ENCODE measurements around the gene SSPN. TPM values are rescaled to one million over a fixed set of nuclear protein-coding genes. Genes with fewer than 3 reads are reported as not detected.

Gene SSPN
- total RNA-seq, 1 donor from 2014 or later: not detected

- Mint-ChIP-seq H3K9me3 (peaks cover 3% of the 10 kb centered on the region), H3K27me3 (peaks cover 6% of the 10 kb centered on the region), H3K4me3 (no peak overlapping the region), H3K27ac (no peak overlapping the region), H3K4me1 (peaks cover 19% of the 10 kb centered on the region), H3K36me3 (ENCODE audit: low read depth) (no peaks in the 10 kb centered on the region)
- intact Hi-C loops (cut with micrococcal nuclease): loop anchor here (10.0 kb wide), 1 partner anchor 148 kb away; the partner anchor contains the start of gene BHLHE41
- no peak for DNase-seq
Measured at GRCh38 chr12:26272851-26273250, 77.5 kb downstream of the SSPN start.

GRCh38 chr12:26273811-26274210 is 78.4 kb downstream of the SSPN start:
- Mint-ChIP-seq H3K4me3 (no peak overlapping the region), H3K9me3 (peaks cover 3% of the 10 kb centered on the region), H3K27ac (no peak overlapping the region), H3K4me1 (peaks cover 19% of the 10 kb centered on the region), H3K27me3 (peaks cover 5% of the 10 kb centered on the region), H3K36me3 (ENCODE audit: low read depth) (no peaks in the 10 kb centered on the region)
- intact Hi-C loops (cut with micrococcal nuclease): loop anchor here (1.0 to 10.0 kb wide), 3 partner anchors 25 to 149 kb away; partner anchors contain the start of gene BHLHE41
- no peak for DNase-seq

GRCh38 chr12:26274441-26275312 is 79.3 kb downstream of the SSPN start:
- peak overlapping the region; percentile 70 for H3K27ac Mint-ChIP-seq
- H3K36me3 Mint-ChIP-seq (ENCODE audit: low read depth): no peaks in the 10 kb centered on the region
- no peak overlapping the region for H3K4me3 Mint-ChIP-seq
- intact Hi-C loops (cut with micrococcal nuclease): loop anchor here (1.0 to 10.0 kb wide), 3 partner anchors 25 to 150 kb away; partner anchors contain the start of gene BHLHE41
- peaks cover 3% of the 10 kb centered on the region for H3K9me3 Mint-ChIP-seq
- H3K27me3 Mint-ChIP-seq: peaks cover 9% of the 10 kb centered on the region
- H3K4me1 Mint-ChIP-seq: peaks cover 19% of the 10 kb centered on the region
- peak; percentile 75 for DNase-seq

DNA sequence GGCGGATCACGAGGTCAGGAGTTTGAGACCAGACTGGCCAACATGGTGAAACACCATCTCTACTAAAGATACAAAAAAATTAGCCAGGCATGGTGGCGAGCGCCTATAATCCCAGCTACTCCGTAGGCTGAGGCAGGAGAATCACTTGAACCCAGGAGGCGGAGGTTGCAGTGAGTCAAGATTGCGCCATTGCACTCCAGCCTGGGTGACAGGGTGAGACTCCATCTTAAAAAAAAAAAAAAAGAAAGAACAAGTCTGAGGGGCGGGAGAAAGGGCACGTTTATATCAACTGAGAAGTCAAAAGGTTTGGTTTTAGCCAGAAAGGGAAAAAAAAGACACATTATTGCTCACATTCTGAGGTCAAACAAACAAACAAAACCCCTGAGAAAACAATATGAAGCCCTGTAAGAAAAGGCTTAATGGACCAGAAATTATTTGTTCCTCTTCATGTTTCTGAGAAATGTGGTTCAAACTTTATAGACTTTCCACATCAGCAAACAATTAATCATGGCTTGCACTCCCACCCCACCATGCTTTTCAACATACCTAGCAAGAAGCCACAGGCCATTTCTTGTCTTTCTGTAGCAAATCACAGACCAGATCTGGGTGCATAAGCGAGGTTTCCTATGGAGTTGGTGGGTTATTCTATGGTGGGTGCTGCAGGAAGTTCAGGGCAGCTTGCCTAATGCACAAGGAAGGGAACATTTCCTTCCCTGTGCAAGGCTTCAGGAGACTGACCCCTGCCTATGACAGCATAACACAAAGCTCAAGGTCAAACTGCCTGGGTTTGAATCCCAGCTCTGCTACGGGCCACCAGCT is 80.1 kb downstream of the SSPN start:
- intact Hi-C loops (cut with micrococcal nuclease): loop anchor here (10.0 kb wide), 1 partner anchor 151 kb away; the partner anchor contains the start of gene BHLHE41
- Mint-ChIP-seq H3K36me3 (ENCODE audit: low read depth) (no peaks in the 10 kb centered on the region), H3K4me1 (peaks cover 19% of the 10 kb centered on the region), H3K27ac (no peak overlapping the region), H3K27me3 (peaks cover 9% of the 10 kb centered on the region), H3K4me3 (no peak overlapping the region), H3K9me3 (peaks cover 3% of the 10 kb centered on the region)
- DNase-seq: no peak

DNA sequence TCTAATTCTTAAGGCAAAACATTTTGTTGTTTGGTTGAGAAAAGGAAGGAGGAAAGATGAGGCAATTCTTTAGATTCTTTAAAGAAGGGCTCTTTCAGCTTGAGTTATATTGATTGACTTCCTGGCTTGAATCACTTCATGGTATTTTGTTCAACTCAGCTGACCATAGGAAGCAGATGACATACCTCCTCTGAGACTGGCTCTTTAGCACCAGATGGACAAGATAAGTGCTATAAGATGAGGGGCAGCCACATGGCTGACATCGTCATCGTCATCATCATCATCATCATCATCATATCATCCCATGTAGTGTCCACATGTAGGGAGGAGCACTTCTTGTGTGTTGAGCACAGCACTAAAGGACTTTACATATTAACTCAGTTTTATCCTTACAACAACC is 81.3 kb downstream of the SSPN start:
- intact Hi-C loops (cut with micrococcal nuclease): loop anchor here (10.0 kb wide), 1 partner anchor 152 kb away; the partner anchor contains the start of gene BHLHE41
- H3K4me1 Mint-ChIP-seq: peaks cover 15% of the 10 kb centered on the region
- H3K36me3 Mint-ChIP-seq (ENCODE audit: low read depth): no peaks in the 10 kb centered on the region
- H3K27me3 Mint-ChIP-seq: peaks cover 4% of the 10 kb centered on the region
- no peak overlapping the region for H3K4me3 Mint-ChIP-seq
- H3K9me3 Mint-ChIP-seq: no peaks in the 10 kb centered on the region
- no peak for DNase-seq
- H3K27ac Mint-ChIP-seq: no peak overlapping the region

- Mint-ChIP-seq H3K36me3 (ENCODE audit: low read depth) (no peaks in the 10 kb centered on the region), H3K9me3 (no peaks in the 10 kb centered on the region), H3K27ac (no peak overlapping the region), H3K4me3 (no peak overlapping the region), H3K27me3 (peaks cover 4% of the 10 kb centered on the region), H3K4me1 (peaks cover 15% of the 10 kb centered on the region)
- intact Hi-C loops (cut with micrococcal nuclease): loop anchor here (10.0 kb wide), 1 partner anchor 153 kb away; the partner anchor contains the start of gene BHLHE41
- DNase-seq: no peak
Measured at GRCh38 chr12:26277506-26278246, 82.3 kb downstream of the SSPN start.

- intact Hi-C loops (cut with micrococcal nuclease): loop anchor here (10.0 kb wide), 1 partner anchor 153 kb away; the partner anchor contains the start of gene BHLHE41
- Mint-ChIP-seq H3K4me3 (no peak overlapping the region), H3K27me3 (peaks cover 4% of the 10 kb centered on the region), H3K9me3 (no peaks in the 10 kb centered on the region), H3K36me3 (ENCODE audit: low read depth) (no peaks in the 10 kb centered on the region), H3K27ac (no peak overlapping the region), H3K4me1 (peaks cover 15% of the 10 kb centered on the region)
- no peak for DNase-seq
Measured at GRCh38 chr12:26278266-26278665, 82.9 kb downstream of the SSPN start.

- intact Hi-C loops (cut with micrococcal nuclease): loop anchor here (10.0 kb wide), 1 partner anchor 154 kb away; the partner anchor contains the start of gene BHLHE41
- H3K36me3 Mint-ChIP-seq (ENCODE audit: low read depth): no peaks in the 10 kb centered on the region
- no peak overlapping the region for H3K4me3 Mint-ChIP-seq
Measured at GRCh38 chr12:26278666-26279065, 83.3 kb downstream of the SSPN start.

GRCh38 chr12:26279091-26279490 is 83.7 kb downstream of the SSPN start:
- peaks cover 15% of the 10 kb centered on the region for H3K4me1 Mint-ChIP-seq
- intact Hi-C loops (cut with micrococcal nuclease): loop anchor here (10.0 kb wide), 1 partner anchor 154 kb away; the partner anchor contains the start of gene BHLHE41
- H3K27me3 Mint-ChIP-seq: peaks cover 4% of the 10 kb centered on the region
- no peaks in the 10 kb centered on the region for H3K9me3 Mint-ChIP-seq
- no peak overlapping the region for H3K27ac Mint-ChIP-seq
- no peak overlapping the region for H3K4me3 Mint-ChIP-seq
- DNase-seq: no peak
- no peaks in the 10 kb centered on the region for H3K36me3 Mint-ChIP-seq (ENCODE audit: low read depth)

More at GRCh38 chr12:26278666-26279065, 83.3 kb downstream of the SSPN start:
- Mint-ChIP-seq H3K27me3 (peaks cover 4% of the 10 kb centered on the region), H3K9me3 (no peaks in the 10 kb centered on the region), H3K4me1 (peaks cover 16% of the 10 kb centered on the region), H3K27ac (no peak overlapping the region)
- no peak for DNase-seq

GRCh38 chr12:26279908-26280307 is 84.5 kb downstream of the SSPN start:
- Mint-ChIP-seq H3K27me3 (peaks cover 6% of the 10 kb centered on the region), H3K4me1 (peaks cover 7% of the 10 kb centered on the region), H3K9me3 (no peaks in the 10 kb centered on the region), H3K27ac (no peak overlapping the region), H3K4me3 (no peak overlapping the region), H3K36me3 (ENCODE audit: low read depth) (no peaks in the 10 kb centered on the region)
- DNase-seq: no peak
- intact Hi-C loops (cut with micrococcal nuclease): loop anchor here (10.0 kb wide), 1 partner anchor 155 kb away; the partner anchor contains the start of gene BHLHE41

- H3K27me3 Mint-ChIP-seq: peaks cover 6% of the 10 kb centered on the region
- peaks cover 2% of the 10 kb centered on the region for H3K4me1 Mint-ChIP-seq
- no peak overlapping the region for H3K4me3 Mint-ChIP-seq
- no peak overlapping the region for H3K27ac Mint-ChIP-seq
- H3K36me3 Mint-ChIP-seq (ENCODE audit: low read depth): no peaks in the 10 kb centered on the region
- no peaks in the 10 kb centered on the region for H3K9me3 Mint-ChIP-seq
- no peak for DNase-seq
- intact Hi-C loops (cut with micrococcal nuclease): no loop called here
Measured at GRCh38 chr12:26280869-26281268, 85.5 kb downstream of the SSPN start.

DNA sequence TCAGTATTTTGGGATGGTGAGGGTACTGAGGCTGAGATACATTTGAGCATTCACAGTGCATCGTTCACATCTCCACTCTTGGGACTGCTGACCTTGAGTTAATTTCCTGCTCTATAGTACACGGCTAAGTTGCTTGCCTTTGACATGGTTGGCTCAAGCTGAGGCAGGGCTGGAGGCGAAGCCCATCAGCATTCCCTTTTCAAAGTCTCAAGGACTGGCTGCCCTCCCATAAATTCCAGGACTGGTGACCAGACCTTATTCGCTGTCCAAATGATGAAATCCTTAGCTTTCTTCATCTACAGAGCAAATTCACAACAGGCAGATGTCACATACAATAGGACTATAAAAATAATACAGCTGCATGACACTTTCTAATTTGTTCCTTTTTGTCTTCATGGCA is 85.9 kb downstream of the SSPN start:
- intact Hi-C loops (cut with micrococcal nuclease): no loop called here
- H3K9me3 Mint-ChIP-seq: no peaks in the 10 kb centered on the region
- no peak overlapping the region for H3K4me3 Mint-ChIP-seq
- H3K4me1 Mint-ChIP-seq: peaks cover 2% of the 10 kb centered on the region
- no peaks in the 10 kb centered on the region for H3K36me3 Mint-ChIP-seq (ENCODE audit: low read depth)
- peaks cover 6% of the 10 kb centered on the region for H3K27me3 Mint-ChIP-seq
- H3K27ac Mint-ChIP-seq: no peak overlapping the region
- DNase-seq: no peak

DNA sequence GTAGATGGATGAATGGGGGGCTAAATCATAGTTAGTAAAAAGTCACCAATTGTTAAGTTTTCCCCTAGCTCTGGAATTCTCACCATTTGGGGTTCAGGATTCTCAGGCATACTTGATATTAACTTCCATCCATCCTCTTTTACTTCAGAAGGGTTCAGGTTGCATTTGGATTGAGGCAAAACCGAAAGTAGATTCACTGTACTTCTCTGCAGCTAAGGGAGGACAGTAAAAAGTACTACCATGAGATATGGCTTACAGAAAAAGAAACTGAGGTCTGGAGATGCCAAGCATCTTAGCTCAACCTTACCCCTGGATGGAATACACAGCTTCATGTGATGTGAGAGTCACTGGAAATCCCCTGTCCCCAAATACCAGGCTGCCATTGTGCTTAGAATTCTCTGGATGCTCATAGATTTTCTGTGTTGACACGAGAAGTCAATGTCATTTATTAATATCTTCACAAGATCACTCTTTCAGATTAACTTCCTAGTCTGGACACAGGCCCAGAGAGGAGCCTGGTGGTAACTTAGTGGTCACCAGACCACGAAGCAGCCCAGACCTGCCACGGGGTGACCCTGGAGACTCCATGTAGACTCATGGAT is 87.1 kb downstream of the SSPN start:
- Mint-ChIP-seq H3K9me3 (no peaks in the 10 kb centered on the region), H3K36me3 (ENCODE audit: low read depth) (no peaks in the 10 kb centered on the region), H3K27ac (no peak overlapping the region), H3K4me3 (no peak overlapping the region), H3K27me3 (peaks cover 6% of the 10 kb centered on the region), H3K4me1 (peaks cover 2% of the 10 kb centered on the region)
- intact Hi-C loops (cut with micrococcal nuclease): no loop called here
- DNase-seq: no peak
